ENCODE data around the gene NPAS3. TPM values are rescaled to one million over a fixed set of nuclear protein-coding genes. Genes with fewer than 3 reads are reported as not detected.

NPAS3 gene
- polyA plus RNA-seq, 2 of the 4 experiments (the other 2 are of a cell fraction): not detected

DNA sequence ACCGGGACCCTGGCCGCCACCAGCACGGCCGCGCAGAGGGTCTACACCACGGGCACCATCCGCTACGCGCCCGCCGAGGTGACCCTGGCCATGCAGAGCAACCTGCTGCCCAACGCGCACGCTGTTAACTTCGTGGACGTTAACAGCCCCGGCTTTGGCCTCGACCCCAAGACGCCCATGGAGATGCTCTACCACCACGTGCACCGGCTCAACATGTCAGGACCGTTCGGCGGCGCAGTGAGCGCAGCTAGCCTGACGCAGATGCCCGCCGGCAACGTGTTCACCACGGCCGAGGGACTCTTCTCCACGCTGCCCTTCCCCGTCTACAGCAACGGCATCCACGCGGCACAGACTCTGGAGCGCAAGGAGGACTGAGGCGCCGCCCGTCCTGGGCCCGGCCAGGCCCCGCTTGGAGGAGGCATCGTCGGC lies 862.1 kb downstream of the NPAS3 start:
- TF ChIP-seq E2F6 (IDR thresholded peaks at IDR 0.05; ENCODE audit: borderline replicate concordance, low read depth): no peak
- no peak for TF ChIP-seq MAFK (IDR thresholded peaks at IDR 0.05; ENCODE audit: partially characterized antibody)
- no peak for TF ChIP-seq SREBF2 (IDR thresholded peaks at IDR 0.05)
- TF ChIP-seq EHF (CRISPR knock-in tag; IDR thresholded peaks at IDR 0.05): no peak
- TF ChIP-seq CHD2 (IDR thresholded peaks at IDR 0.05; ENCODE audit: low read length, partially characterized antibody): no peak
- no peak for TF ChIP-seq ELK1 (IDR thresholded peaks at IDR 0.05; ENCODE audit: low read depth, low read length)
- TF ChIP-seq TFCP2L1 (CRISPR knock-in tag; IDR thresholded peaks at IDR 0.05): no peak
- TF ChIP-seq EP300 (IDR thresholded peaks at IDR 0.05): no peak
- no peak for TF ChIP-seq NFE2L2 (conservative IDR thresholded peaks at IDR 0.05; ENCODE audit: low read length)
- no peak for TF ChIP-seq PBX3 (IDR thresholded peaks at IDR 0.05)
- no peak for TF ChIP-seq RAD21 (conservative IDR thresholded peaks at IDR 0.05 in 1 of 2, IDR thresholded peaks at IDR 0.05 in 1 of 2)
- no peak for TF ChIP-seq JUNB (IDR thresholded peaks at IDR 0.05)
- no peak for TF ChIP-seq RCOR1 (IDR thresholded peaks at IDR 0.05; ENCODE audit: low read depth, low read length)
- CTCF ChIA-PET: interaction anchor here (0.5 kb wide), 1 partner anchor 414 kb away, joined by 3 read pairs; no protein-coding TSS in a partner anchor
- FAIRE-seq (no peak), DNase-seq (ENCODE audit: low read depth in 1 of 2, low spot score in 1 of 2) (no peak), ATAC-seq (no peak)
- Histone ChIP-seq H3K4me2 (no peak overlapping the region), H3K27ac (no peak overlapping the region), H3K4me1 (no peaks in the 10 kb centered on the region), H3K4me3 (no peak overlapping the region), H3K9me3 (no peaks in the 10 kb centered on the region)
- 84% methylated on average over 37 of the region's 45 CpGs for WGBS (ENCODE audit: missing lambda C conversion rate)
- POLR2A ChIA-PET: no interaction called here

DNA sequence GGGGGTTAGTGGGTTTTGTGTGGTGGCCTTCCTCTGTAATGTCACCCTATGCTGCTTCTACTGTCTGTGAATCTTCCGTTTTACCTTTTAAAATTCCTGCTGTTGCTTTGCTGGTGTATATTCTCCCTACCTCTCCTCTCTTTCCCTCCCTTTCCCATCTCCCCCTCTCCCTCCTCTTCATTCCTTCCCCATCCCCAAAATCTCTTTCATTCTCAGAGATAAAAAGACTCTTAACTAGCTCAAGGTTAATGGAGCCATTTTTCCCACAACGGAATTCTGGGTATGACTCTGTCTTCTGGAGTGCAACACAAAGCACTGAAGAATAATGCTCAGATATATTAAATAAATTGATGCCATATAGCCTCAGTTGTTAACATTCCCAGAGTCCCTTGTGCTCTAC lies 864.1 kb downstream of the NPAS3 start:
- H3K4me3 ChIP-seq: no peak overlapping the region
- ATAC-seq: no peak
- no peak for DNase-seq (ENCODE audit: low read depth in 1 of 2, low spot score in 1 of 2)
- WGBS (ENCODE audit: missing lambda C conversion rate): 20% methylated on average over 2 of the region's 2 CpGs
- no peaks in the 10 kb centered on the region for H3K4me1 ChIP-seq
- no peak for FAIRE-seq
- no peaks in the 10 kb centered on the region for H3K9me3 ChIP-seq
- no peak overlapping the region for H3K27ac ChIP-seq
- ChIA-PET CTCF (interaction anchor here (5.0 kb wide), 1 partner anchor 10 kb away, joined by 36 read pairs; no protein-coding TSS in a partner anchor), POLR2A (no interaction called here)
- no peak overlapping the region for H3K4me2 ChIP-seq
- TF ChIP-seq ZNF302 (CRISPR knock-in tag; IDR thresholded peaks at IDR 0.05) (no peak), PBX3 (IDR thresholded peaks at IDR 0.05) (no peak), CBX8 (IDR thresholded peaks at IDR 0.05) (no peak), EHF (CRISPR knock-in tag; IDR thresholded peaks at IDR 0.05) (no peak), CTCF (IDR thresholded peaks at IDR 0.05) (no peak), HDAC2 (IDR thresholded peaks at IDR 0.05) (no peak), RAD21 (conservative IDR thresholded peaks at IDR 0.05 in 1 of 2, IDR thresholded peaks at IDR 0.05 in 1 of 2) (no peak), HOXB5 (CRISPR knock-in tag; IDR thresholded peaks at IDR 0.05) (no peak), JUN (IDR thresholded peaks at IDR 0.05) (no peak), NPAS2 (CRISPR knock-in tag; IDR thresholded peaks at IDR 0.05; ENCODE audit: borderline replicate concordance) (no peak), PHF8 (IDR thresholded peaks at IDR 0.05; ENCODE audit: borderline replicate concordance, low read depth) (no peak), ZFP36 (IDR thresholded peaks at IDR 0.05; ENCODE audit: borderline replicate concordance, partially characterized antibody) (no peak), BHLHE40 (IDR thresholded peaks at IDR 0.05; ENCODE audit: low read depth, low read length) (no peak), HOXA7 (CRISPR knock-in tag; IDR thresholded peaks at IDR 0.05) (no peak), CHD4 (IDR thresholded peaks at IDR 0.05; ENCODE audit: borderline replicate concordance) (no peak), HEYL (CRISPR knock-in tag; IDR thresholded peaks at IDR 0.05) (no peak)
- TF ChIP-seq, protein P1, sequence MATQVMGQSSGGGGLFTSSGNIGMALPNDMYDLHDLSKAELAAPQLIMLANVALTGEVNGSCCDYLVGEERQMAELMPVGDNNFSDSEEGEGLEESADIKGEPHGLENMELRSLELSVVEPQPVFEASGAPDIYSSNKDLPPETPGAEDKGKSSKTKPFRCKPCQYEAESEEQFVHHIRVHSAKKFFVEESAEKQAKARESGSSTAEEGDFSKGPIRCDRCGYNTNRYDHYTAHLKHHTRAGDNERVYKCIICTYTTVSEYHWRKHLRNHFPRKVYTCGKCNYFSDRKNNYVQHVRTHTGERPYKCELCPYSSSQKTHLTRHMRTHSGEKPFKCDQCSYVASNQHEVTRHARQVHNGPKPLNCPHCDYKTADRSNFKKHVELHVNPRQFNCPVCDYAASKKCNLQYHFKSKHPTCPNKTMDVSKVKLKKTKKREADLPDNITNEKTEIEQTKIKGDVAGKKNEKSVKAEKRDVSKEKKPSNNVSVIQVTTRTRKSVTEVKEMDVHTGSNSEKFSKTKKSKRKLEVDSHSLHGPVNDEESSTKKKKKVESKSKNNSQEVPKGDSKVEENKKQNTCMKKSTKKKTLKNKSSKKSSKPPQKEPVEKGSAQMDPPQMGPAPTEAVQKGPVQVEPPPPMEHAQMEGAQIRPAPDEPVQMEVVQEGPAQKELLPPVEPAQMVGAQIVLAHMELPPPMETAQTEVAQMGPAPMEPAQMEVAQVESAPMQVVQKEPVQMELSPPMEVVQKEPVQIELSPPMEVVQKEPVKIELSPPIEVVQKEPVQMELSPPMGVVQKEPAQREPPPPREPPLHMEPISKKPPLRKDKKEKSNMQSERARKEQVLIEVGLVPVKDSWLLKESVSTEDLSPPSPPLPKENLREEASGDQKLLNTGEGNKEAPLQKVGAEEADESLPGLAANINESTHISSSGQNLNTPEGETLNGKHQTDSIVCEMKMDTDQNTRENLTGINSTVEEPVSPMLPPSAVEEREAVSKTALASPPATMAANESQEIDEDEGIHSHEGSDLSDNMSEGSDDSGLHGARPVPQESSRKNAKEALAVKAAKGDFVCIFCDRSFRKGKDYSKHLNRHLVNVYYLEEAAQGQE (IDR thresholded peaks at IDR 0.05): no peak
- TF ChIP-seq, protein P2, sequence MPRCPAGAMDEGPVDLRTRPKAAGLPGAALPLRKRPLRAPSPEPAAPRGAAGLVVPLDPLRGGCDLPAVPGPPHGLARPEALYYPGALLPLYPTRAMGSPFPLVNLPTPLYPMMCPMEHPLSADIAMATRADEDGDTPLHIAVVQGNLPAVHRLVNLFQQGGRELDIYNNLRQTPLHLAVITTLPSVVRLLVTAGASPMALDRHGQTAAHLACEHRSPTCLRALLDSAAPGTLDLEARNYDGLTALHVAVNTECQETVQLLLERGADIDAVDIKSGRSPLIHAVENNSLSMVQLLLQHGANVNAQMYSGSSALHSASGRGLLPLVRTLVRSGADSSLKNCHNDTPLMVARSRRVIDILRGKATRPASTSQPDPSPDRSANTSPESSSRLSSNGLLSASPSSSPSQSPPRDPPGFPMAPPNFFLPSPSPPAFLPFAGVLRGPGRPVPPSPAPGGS (IDR thresholded peaks at IDR 0.05): no peak

Data from A549 (cell line).